NCI-H748 (cell line): ENCODE results near the gene ZNF423.
"Not testable (repeated sequence)": the region's sequence is repeated elsewhere in the genome, so short reads cannot be mapped to it uniquely, and the experiment has no call there.

Source experiments
- DNase-seq: peaks from one replicate; lab custom pipeline; 2025; ENCODE audit not compliant: unreplicated experiment; lab: John Stamatoyannopoulos, UW

Gene ZNF423

GRCh38 chr16:49698931-49699840 is 156.7 kb downstream of the ZNF423 start:
- DNase-seq = peak; percentile 75

DNA sequence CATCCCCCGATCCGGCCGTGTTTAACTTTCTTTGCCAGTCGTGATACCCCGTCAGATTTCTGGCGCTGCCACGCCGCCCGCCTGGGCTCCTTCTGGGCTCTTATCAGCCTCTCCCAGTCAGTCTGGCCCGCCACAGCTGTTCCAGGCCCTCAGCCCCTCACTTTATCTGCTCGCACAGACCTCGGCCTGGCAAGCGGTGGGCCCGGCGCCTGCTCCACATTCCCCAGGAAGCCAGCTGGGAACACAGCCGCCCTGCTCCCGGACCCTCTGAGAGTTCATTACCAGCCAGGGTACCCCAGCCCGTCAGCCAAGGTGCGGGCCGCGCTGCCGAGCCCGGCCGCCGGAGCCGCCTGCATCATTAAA is 157.5 kb downstream of the ZNF423 start:
- DNase-seq = peak; percentile 24

- peak; percentile 44 for DNase-seq
These were observed 158.1 kb downstream of the ZNF423 start for GRCh38 chr16:49697631-49698452.

- no peak for DNase-seq
These were observed 159.4 kb downstream of the ZNF423 start for GRCh38 chr16:49696414-49697101.

GRCh38 chr16:49695782-49696413 is 160.0 kb downstream of the ZNF423 start:
- no peak for DNase-seq

DNA sequence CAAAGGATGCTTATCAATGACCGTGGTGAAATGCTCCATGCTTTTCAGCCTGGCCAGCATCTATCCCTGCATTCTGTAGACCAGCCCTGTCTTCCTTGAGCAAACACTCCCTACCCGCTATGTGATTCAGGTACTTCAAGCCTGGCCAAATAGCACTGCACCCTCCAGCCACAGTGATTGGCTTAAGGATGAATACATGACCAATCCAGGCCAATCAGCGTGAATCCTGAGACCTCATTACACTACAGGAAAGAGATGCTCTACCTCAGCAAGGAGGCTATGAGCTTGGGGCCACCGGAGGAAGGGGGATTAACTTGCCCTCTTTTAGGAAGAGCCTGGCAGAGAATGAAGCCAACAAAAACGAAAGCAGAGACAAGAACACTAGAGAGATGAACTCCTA is 162.5 kb downstream of the ZNF423 start:
- DNase-seq = peak; percentile 41

- DNase-seq = no peak
These were observed 165.1 kb downstream of the ZNF423 start for GRCh38 chr16:49690778-49691177.

- no peak for DNase-seq
These were observed 167.7 kb downstream of the ZNF423 start for GRCh38 chr16:49688036-49688697.

DNA sequence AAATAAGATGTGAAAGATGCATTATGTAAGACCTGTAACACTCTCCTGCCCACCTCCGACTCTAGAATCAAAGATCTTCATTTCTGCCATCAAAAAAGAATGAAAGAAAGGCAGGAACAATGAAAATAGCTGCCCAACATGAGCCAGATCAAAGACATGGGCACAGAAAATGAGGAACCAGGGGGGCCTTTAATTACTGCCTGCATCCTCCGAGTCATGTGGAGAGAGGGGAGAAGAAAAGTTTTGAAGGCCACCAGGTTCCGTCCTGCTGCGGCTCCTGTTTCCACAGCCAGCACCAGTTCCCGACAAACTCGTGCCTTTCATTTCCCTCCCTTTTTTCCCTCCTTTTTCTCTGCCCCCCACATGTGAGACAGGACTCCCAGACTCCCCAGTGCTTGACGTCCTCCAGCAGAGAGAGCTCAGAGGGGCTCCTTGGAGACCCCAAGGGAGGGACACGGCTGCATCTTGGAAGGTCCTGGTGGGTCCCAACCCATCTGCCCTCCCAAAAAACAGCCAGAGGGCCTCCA is 168.4 kb downstream of the ZNF423 start:
- no peak for DNase-seq

- no peak for DNase-seq
These were observed 171.2 kb downstream of the ZNF423 start for GRCh38 chr16:49684696-49685095.

DNA sequence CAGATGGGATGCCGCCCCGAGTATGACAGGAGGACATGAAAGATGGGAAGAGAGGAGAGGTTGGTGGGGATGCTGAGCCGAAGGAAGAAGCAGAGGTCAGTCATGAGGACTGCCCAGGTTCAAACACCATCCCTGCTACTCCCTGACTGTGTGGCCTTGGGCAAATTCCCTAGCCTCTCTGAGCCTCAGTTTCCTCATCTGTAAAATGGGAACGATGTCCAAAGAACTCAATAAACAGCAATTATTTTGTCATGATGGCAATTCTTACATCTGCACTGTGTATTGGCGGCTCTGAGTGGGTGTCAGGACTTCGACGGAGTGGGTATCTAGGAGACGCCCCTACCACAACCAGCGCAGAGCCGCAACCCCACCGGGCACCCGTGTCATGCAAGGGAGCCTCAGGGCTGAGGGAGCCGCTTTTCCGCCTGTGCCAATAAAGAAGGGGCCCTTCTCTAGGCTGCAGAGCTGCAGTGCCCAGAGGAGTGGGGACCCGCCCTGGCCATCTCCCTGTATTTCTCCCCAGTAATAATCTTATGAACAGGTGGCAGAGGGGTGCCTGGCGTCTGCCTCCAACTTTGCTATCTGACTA is 173.2 kb downstream of the ZNF423 start:
- no peak for DNase-seq

GRCh38 chr16:49681217-49681883 is 174.6 kb downstream of the ZNF423 start:
- no peak for DNase-seq

GRCh38 chr16:49679095-49679494 is 176.8 kb downstream of the ZNF423 start:
- DNase-seq = no peak

DNA sequence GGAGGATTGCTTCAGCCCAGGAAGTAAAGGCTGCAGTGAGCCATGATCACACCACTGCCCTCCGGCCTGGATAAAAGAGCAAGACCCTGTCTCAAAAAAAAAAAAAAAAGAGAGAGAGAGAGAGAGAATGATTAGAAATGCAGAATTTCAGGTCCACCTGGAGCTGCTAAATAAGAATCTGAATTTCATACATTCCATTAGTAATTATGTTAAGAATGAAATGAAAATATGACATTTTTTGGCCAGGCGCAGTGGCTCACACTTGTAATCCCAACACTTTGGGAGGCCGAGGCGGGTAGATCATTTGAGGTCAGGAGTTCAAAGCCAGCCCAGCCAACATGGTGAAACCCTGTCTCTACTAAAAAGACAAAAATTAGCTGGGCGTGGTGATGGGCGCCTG is 178.3 kb downstream of the ZNF423 start:
- not testable (repeated sequence) for DNase-seq

DNA sequence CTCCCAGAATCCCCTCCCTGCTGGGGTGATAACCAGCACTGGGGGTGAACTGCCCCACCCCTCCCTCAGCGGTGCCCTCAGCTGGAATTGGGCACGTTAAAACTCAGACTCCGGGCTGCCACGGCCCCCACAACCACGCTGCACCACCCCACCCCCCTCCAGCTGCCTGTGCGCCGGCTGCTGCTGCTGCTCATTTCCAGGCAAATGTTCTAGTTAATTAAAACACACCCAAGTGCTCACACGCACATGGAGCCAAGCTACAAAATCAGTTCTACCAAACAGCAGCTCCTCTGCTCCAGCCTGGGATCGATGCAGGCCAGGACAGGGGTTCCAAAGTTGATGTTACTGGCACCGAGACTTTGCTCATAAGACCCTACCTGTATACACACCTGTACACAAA is 180.5 kb downstream of the ZNF423 start:
- no peak for DNase-seq

DNA sequence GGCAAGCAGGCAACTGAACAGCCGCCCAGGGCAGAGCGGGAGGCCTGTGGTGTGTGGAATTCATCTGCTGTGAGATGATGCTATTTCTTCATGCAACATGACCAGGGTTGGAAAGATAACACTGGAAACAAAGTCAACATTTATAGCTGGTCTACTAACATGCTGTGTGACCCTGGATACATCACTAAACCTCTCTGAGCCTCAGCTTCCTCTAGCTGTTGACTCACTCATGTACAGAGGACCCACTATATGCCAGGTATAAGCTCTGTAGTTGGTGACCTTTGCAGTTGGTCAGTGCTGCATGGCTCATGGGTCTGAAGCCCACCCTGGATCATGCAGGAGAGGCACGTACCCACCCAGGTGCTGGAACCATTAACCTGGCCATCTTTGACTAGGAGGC is 180.9 kb downstream of the ZNF423 start:
- no peak for DNase-seq

- no peak for DNase-seq
These were observed 181.5 kb downstream of the ZNF423 start for GRCh38 chr16:49674351-49674851.

DNA sequence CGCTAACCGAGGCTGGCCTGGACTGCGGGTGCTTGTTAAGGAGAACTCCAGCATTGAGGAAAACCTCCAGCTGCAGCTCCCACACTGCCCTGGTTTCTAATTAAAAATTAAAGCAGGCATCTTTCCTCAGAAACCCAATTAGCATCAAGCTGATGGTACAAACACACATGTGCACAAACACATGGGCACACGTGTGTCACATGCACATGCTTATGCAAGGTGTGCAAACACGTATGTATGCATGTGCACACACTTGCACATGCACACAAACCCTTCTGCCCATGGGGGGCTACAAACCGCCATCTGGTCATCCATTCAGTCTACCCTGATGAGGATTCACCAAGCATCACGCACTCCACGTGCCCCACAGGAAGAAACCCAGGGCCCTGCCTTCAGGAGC is 182.5 kb downstream of the ZNF423 start:
- no peak for DNase-seq

DNA sequence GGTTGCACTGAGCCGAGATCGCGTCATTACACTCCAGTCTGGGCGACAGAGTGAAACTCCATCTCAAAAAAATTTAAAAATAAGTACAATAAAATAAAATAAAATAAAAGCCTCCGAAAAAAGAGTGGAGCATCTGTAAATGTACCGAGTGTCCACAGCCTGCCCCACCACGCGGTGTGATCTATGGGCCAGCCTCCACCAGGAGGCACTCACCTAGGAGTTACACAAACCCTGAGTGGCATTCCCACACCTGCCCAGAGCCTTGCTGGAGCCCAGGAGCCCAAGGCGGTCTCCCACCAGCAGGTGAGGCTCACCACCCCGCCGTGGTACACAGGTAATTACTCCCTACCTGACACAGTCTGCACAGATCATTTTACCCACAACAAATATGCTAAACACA is 183.2 kb downstream of the ZNF423 start:
- peak; percentile 60 for DNase-seq
